Ecto neural progenitor cell (in vitro differentiated cells): ENCODE data around the gene SUGT1.
A peak's percentile ranks its signal among the peaks of the same experiment; 100 is the strongest.

Source experiments
- DNase-seq: peaks from one replicate; pipeline ENCODE4 v3.0.0-alpha.2; 2018; ENCODE audit warnings: low spot score

The SUGT1 gene

GRCh38 chr13:52737965-52738364 is 85.3 kb downstream of the SUGT1 start:
- DNase-seq, result no peak

GRCh38 chr13:52738719-52739467 is 86.3 kb downstream of the SUGT1 start:
- DNase-seq, result peak; percentile 81

GRCh38 chr13:52739468-52740071 is 86.9 kb downstream of the SUGT1 start, which contains the start of gene CNMD:
CNMD (minus strand) TSS chr13:52739820; CDS start chr13:52739701, 119 bp downstream.
- peak; percentile 51 for DNase-seq

GRCh38 chr13:52743569-52743968 is 90.9 kb downstream of the SUGT1 start:
- no peak for DNase-seq

GRCh38 chr13:52743988-52744387 is 91.4 kb downstream of the SUGT1 start:
- no peak for DNase-seq

- DNase-seq, result no peak
Observed at GRCh38 chr13:52744842-52745375, 92.3 kb downstream of the SUGT1 start.

GRCh38 chr13:52746141-52746540 is 93.5 kb downstream of the SUGT1 start:
- DNase-seq, result no peak

- no peak for DNase-seq
Observed at GRCh38 chr13:52749419-52749818, 96.8 kb downstream of the SUGT1 start.
